Measurements from ENCODE around the gene GRIK1.

DNA sequence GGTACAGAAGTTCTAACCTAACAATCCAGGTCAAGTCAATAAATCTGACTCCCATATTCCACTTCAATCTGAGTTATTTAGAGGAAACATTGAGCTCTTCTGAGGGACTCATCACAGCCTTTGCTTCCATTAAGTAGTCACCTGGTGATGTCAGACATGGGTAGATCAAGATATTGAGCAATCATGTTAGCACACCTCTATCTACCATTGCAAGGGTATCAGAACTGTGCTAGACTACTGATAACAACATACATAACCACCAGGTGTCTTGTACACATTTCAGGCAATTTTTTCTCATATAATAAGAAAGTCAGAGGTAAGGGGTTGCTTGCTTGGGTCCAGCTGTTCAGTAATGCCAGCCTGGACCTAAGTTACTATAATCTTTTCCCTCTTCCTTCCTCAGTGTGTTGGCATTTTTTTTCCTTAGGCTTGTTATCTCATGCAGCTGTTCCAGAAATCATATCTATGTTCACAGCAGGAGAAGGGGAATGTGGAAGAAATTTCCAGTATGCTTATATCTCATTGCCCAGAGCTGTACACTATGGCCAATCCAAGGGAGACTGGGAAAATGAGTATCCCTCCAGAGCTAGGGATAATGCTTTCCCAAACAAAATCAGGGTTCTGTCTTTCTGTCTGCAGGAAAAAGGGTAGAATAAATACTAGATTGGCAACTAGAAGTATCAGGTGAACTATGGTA lies 52.3 kb downstream of the GRIK1 start:
- no peak for TF ChIP-seq ZNF670 (tag by site-specific recombination; IDR thresholded peaks at IDR 0.05; ENCODE audit: low read depth)
- TF ChIP-seq, protein P1, sequence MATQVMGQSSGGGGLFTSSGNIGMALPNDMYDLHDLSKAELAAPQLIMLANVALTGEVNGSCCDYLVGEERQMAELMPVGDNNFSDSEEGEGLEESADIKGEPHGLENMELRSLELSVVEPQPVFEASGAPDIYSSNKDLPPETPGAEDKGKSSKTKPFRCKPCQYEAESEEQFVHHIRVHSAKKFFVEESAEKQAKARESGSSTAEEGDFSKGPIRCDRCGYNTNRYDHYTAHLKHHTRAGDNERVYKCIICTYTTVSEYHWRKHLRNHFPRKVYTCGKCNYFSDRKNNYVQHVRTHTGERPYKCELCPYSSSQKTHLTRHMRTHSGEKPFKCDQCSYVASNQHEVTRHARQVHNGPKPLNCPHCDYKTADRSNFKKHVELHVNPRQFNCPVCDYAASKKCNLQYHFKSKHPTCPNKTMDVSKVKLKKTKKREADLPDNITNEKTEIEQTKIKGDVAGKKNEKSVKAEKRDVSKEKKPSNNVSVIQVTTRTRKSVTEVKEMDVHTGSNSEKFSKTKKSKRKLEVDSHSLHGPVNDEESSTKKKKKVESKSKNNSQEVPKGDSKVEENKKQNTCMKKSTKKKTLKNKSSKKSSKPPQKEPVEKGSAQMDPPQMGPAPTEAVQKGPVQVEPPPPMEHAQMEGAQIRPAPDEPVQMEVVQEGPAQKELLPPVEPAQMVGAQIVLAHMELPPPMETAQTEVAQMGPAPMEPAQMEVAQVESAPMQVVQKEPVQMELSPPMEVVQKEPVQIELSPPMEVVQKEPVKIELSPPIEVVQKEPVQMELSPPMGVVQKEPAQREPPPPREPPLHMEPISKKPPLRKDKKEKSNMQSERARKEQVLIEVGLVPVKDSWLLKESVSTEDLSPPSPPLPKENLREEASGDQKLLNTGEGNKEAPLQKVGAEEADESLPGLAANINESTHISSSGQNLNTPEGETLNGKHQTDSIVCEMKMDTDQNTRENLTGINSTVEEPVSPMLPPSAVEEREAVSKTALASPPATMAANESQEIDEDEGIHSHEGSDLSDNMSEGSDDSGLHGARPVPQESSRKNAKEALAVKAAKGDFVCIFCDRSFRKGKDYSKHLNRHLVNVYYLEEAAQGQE (tag by site-specific recombination; IDR thresholded peaks at IDR 0.05): no peak
- TF ChIP-seq, protein P2, sequence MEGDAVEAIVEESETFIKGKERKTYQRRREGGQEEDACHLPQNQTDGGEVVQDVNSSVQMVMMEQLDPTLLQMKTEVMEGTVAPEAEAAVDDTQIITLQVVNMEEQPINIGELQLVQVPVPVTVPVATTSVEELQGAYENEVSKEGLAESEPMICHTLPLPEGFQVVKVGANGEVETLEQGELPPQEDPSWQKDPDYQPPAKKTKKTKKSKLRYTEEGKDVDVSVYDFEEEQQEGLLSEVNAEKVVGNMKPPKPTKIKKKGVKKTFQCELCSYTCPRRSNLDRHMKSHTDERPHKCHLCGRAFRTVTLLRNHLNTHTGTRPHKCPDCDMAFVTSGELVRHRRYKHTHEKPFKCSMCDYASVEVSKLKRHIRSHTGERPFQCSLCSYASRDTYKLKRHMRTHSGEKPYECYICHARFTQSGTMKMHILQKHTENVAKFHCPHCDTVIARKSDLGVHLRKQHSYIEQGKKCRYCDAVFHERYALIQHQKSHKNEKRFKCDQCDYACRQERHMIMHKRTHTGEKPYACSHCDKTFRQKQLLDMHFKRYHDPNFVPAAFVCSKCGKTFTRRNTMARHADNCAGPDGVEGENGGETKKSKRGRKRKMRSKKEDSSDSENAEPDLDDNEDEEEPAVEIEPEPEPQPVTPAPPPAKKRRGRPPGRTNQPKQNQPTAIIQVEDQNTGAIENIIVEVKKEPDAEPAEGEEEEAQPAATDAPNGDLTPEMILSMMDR (tag by site-specific recombination; IDR thresholded peaks at IDR 0.05): no peak
- no peak for TF ChIP-seq BCL11A (tag by site-specific recombination; IDR thresholded peaks at IDR 0.05; ENCODE audit: low read depth)
- TF ChIP-seq ZNF274 (IDR thresholded peaks at IDR 0.05; ENCODE audit: low read length): no peak
- TF ChIP-seq ZNF274 (tag by site-specific recombination; IDR thresholded peaks at IDR 0.05; ENCODE audit: borderline replicate concordance): no peak
- no peak for TF ChIP-seq ZNF157 (tag by site-specific recombination; IDR thresholded peaks at IDR 0.05)
- TF ChIP-seq MYNN (tag by site-specific recombination; IDR thresholded peaks at IDR 0.05; ENCODE audit: borderline replicate concordance): no peak
- TF ChIP-seq ZNF585B (tag by site-specific recombination; IDR thresholded peaks at IDR 0.05): no peak
- TF ChIP-seq, protein P3, sequence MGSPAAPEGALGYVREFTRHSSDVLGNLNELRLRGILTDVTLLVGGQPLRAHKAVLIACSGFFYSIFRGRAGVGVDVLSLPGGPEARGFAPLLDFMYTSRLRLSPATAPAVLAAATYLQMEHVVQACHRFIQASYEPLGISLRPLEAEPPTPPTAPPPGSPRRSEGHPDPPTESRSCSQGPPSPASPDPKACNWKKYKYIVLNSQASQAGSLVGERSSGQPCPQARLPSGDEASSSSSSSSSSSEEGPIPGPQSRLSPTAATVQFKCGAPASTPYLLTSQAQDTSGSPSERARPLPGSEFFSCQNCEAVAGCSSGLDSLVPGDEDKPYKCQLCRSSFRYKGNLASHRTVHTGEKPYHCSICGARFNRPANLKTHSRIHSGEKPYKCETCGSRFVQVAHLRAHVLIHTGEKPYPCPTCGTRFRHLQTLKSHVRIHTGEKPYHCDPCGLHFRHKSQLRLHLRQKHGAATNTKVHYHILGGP (tag by site-specific recombination; IDR thresholded peaks at IDR 0.05): no peak
